Kidney tubule cell (primary cell): Measurements from ENCODE around the gene ELAPOR2.
A peak's percentile ranks its signal among the peaks of the same experiment; 100 is the strongest.
"Not testable (repeated sequence)": the region's sequence is repeated elsewhere in the genome, so short reads cannot be mapped to it uniquely, and the experiment has no call there.

ENCODE experiments used
- DNase-seq: peaks from one replicate; pipeline ENCODE4 v3.0.0-alpha.2; 2018; ENCODE audit warnings: low spot score

The ELAPOR2 gene

GRCh38 chr7:87059525-87060287, at the start of gene ELAPOR2:
ELAPOR2 (minus strand) TSS chr7:87059654; CDS start chr7:87059513, 141 bp downstream.
- DNase-seq: peak; percentile 69

GRCh38 chr7:87107949-87108776, 48.7 kb upstream of the ELAPOR2 start:
- DNase-seq: no peak

GRCh38 chr7:87106974-87107612, 47.6 kb upstream of the ELAPOR2 start:
- no peak for DNase-seq

DNA sequence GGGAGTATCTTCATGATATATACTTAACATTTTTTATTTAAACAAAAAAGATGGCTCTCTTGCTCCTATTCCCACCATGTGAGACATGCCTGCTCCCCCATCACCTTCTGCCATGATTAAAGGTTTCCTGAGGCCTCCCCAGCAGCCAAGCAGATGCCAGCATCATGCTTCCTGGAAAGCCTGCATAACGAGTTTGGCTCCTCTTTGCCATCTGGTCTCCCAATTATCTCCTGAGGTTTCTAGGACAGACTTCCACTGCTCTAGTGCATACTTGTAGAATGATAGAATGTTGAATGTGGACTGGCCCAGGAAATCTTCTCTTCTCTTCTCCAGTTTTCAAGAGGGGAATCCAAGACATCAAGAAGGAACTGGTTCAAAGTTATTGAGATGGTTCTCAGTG, 45.9 kb upstream of the ELAPOR2 start:
- DNase-seq: no peak

GRCh38 chr7:87100326-87100725, 40.9 kb upstream of the ELAPOR2 start:
- DNase-seq: peak; percentile 39

- not testable (repeated sequence) for DNase-seq
Measured at GRCh38 chr7:87097375-87097774, 37.9 kb upstream of the ELAPOR2 start.

GRCh38 chr7:87094322-87094721, 34.9 kb upstream of the ELAPOR2 start:
- no peak for DNase-seq

GRCh38 chr7:87092568-87093091, 33.2 kb upstream of the ELAPOR2 start:
- no peak for DNase-seq

DNA sequence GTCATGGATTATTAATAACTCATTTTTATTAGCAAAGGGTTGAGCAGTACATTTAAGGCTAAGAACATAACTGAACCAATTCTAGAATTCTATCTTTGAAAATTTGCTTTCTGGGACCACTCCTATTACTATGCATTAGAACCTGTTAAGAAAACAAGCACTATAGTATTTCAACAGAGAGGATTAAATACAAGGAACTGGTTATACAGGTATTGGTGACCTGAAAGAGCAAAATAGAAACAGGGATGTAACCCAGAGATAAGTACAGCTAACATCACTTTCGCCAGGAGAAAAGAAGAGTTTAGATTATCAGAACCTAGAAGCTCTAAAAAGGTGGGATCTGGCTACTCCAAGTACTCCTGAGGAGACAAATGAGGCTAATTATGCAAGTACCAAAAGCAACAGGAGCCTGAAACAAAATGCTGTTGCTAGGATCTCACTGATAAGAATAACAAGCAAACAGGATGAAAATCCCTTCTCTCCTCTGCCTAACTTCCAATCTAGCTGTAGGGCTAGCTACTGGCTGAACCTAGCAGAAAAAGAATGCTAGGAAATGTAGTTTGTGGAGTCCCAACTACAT, 32.1 kb upstream of the ELAPOR2 start:
- no peak for DNase-seq

DNA sequence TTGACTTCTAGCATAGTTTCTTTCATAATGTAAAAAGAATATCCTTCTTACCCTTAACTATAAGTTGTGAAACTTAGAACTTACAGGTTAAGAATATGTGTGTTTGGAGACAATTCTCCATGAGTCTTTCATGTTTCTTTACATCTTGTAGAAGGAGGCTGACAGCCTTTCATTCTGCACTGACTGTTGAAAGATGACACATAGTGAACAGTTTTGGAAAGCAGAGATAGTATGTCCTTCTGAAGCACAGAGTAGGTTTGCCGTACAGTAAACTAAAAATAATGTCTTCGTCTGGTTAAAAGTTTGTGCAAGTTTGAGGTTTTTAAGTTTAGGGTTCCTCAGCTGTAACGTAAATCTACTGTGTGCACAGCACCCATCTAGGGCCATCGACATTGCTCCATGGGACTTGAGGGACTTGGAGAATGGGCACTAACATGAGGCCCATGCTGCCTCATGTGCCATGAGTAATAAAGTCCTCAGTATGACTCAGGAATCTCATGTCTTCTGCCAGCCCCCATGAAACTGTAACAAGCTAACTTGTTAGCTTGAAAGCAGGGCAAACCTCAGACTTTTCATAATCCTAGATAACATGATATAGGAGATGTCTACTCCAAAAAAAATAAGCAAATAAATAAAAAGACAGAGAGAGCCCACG, 24.5 kb upstream of the ELAPOR2 start:
- DNase-seq: peak; percentile 17

DNA sequence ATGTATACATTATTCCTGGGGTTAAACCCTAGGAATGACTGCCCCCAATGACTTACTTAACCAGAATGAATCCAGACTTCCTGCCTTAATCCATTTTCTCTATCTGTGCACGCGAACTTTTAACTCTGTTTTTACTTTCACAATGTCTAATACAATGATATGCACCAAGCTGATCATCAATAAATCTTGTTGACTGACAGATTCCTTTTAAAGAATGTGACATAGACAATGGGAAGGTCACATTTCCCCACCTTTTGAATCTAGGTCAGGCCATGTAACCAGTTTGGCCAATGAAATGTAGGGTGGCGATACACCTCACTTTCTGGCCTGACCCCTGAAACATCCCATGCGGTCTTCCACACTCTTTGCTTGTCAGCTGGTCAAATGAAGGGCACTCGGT, 23.2 kb upstream of the ELAPOR2 start:
- no peak for DNase-seq

GRCh38 chr7:87075671-87076404, 16.4 kb upstream of the ELAPOR2 start:
- no peak for DNase-seq

DNA sequence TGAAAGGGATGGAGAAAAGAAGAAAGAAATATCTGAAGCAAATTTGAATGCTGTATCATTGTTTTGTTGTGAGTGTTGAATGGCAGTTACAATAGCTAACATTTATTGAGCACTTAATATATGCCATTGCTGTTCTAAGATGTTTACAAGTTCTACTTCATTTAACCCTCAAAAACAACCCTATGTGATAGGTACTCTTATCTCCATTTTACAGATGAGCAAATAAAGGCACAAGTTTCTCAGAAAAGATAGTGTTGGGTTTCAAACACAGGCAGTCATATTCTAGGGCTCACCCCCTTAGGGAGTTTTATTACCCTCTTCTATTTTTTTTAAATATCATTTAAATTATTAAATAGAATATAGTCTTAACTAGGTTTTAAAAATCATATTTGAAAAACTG, 8.3 kb upstream of the ELAPOR2 start:
- no peak for DNase-seq

GRCh38 chr7:87060288-87060537, 759 bp upstream of the ELAPOR2 start:
- DNase-seq: no peak

GRCh38 chr7:87058744-87059524, 520 bp downstream of the ELAPOR2 start:
- DNase-seq: peak; percentile 23

DNA sequence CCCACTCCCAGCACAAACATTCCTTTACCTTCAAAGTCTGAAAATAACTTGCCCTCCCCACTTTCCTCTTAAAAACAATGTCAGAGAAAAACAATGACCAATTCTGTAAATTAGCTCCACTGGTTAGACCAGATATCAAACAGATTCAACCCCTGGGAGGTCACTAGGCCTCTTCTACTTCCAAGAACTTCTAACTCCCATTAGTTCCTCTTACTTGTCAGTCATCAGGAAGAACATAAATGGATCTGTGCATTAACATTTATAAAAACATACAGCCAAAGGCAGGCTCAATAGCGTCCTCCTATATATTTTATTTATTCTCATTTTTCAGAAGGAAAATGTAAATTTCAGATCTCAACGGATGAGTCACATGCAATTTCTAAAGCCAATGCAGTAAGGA, 2.2 kb downstream of the ELAPOR2 start:
- DNase-seq: no peak

DNA sequence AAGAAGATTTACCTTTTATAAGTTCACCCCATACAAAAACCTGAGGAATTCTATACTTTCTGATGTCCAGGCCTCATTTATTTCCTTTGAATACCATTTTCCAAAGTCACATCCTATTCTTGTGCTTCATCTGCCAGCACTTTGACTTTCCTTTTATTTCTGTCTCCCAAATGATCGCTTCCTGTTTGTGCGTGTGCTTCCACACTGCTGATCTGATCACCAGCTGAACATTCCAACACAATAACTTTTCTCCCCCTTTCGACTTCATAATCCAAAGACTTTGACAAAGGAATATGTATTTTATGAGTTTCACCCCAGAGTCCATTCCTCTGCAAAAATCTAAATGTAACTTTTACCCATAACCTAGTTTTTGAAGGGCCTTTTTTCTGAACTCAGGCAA, 3.1 kb downstream of the ELAPOR2 start:
- no peak for DNase-seq

DNA sequence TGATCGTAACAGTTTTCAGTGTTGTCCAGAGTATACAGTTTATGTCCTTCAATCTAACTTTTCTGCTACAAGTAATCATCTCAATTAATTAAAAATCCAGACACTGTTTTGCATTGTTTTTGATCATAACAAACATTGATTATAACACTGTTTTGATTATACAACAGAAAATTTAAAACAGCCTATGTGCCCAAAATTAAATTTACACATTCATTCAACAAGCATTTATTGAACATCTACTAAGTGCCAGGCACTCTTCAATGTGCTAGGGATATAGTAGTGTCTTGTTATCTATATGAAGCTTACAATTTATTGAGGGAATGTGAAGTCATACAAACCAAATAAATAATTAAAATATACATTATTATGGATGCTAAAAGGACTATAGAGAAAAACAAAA, 10.6 kb downstream of the ELAPOR2 start:
- DNase-seq: no peak

DNA sequence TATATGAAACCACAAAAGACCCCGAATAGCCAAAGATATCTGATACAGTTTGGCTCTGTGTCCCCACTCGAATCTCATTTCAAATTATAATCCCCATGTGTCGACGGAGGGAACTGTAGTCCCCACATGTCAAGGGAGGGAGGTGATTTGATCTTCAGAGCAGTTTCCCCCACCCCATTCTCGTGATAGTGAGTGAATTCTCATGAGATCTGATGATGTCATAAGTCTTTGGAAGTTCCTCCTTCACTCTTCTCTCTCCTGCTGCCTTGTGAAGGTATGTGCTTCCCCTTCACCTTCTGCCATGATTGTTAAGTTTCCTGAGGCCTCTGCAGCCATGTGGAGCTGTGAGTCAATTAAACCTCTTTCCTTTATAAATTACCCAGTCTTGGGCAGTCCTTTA, 13.0 kb downstream of the ELAPOR2 start:
- no peak for DNase-seq

- not testable (repeated sequence) for DNase-seq
Measured at GRCh38 chr7:87044713-87045112, 14.7 kb downstream of the ELAPOR2 start.
